Lung (tissue), 12 donors: ENCODE measurements around the gene HP1BP3. TPM values are rescaled to one million over a fixed set of nuclear protein-coding genes. Genes with fewer than 3 reads are reported as not detected.

Source experiments
- ATAC-seq: fragments of 200-7000 bp; cut with Tn5 transposase; one replicate; pipeline ENCODE4 v1.9.1; 2020; ENCODE audit warnings: moderate number of reproducible peaks; ENCODE audit not compliant: insufficient read depth, low FRiP score
- DNase-seq, 3 donors: peaks; one replicate each; pipeline ENCODE4 v3.0.0-alpha.2; 2013 to 2017
- H3K27ac ChIP-seq, 2 donors: one replicate each; pipeline ENCODE4 v1.5.1; 2013; ENCODE audit warnings: mild to moderate bottlenecking in 2 of 2, moderate library complexity in 2 of 2, control low read depth in 1 of 2, inconsistent platforms in 1 of 2, low read depth in 1 of 2, low read length in 1 of 2
- H3K27me3 ChIP-seq, 3 donors: one replicate each; pipeline ENCODE4 v1.5.1; 2013; ENCODE audit warnings: low read length in 2 of 3; ENCODE audit not compliant: control insufficient read depth in 3 of 3, insufficient read depth in 3 of 3
- H3K36me3 ChIP-seq, 4 donors: one replicate each; pipeline ENCODE4 v1.5.1; 2013; ENCODE audit warnings: low read length in 4 of 4, mild to moderate bottlenecking in 1 of 4, moderate library complexity in 1 of 4; ENCODE audit not compliant: control insufficient read depth in 4 of 4, insufficient read depth in 4 of 4
- H3K4me1 ChIP-seq, 5 donors: one replicate each; pipeline ENCODE4 v1.5.1; 2013; ENCODE audit warnings: low read length in 5 of 5, mild to moderate bottlenecking in 2 of 5, moderate library complexity in 1 of 5; ENCODE audit not compliant: control insufficient read depth in 5 of 5, insufficient read depth in 5 of 5
- H3K4me3 ChIP-seq: one replicate; pipeline ENCODE4 v1.5.1; 2013; ENCODE audit warnings: mild to moderate bottlenecking, control low read depth, moderate library complexity
- H3K9ac ChIP-seq, 2 donors: one replicate each; pipeline ENCODE4 v1.5.1; 2013; ENCODE audit warnings: low read length in 2 of 2, control low read depth in 1 of 2; ENCODE audit not compliant: insufficient read depth in 1 of 2
- H3K9me3 ChIP-seq, 4 donors: one replicate each; pipeline ENCODE4 v1.5.1; 2013; ENCODE audit warnings: low read length in 3 of 4, mild to moderate bottlenecking in 1 of 4, moderate library complexity in 1 of 4; ENCODE audit not compliant: control insufficient read depth in 4 of 4, insufficient read depth in 3 of 4
- CTCF ChIP-seq: IDR thresholded peaks from 2 replicates; pipeline ENCODE4 v1.5.1; 2012; ENCODE audit warnings: mild to moderate bottlenecking; ENCODE audit errors: control extremely low read depth, extremely low read depth
- WGBS, 2 donors: extraction: QIAGEN DNeasy Blood & Tissue Kit; methylation state at CpG; one replicate each; pipeline ENCODE4 v1.1.7; 2013; 5-methylcytosine and 5-hydroxymethylcytosine counted together
- polyA plus RNA-seq, 2 donors: library from polyadenylated mRNA; stranded (reverse); fragments of 200-250 nt; gene quantifications; one replicate each; pipeline ENCODE4 v1.2.1, GENCODE V29; 2013
- total RNA-seq, 2 donors: library from RNA; depleted of rRNA in 1 of 2; stranded (reverse); fragments of >200 nt in 1 of 2; gene quantifications; one replicate each; pipeline ENCODE4 v1.2.1, GENCODE V29; 2014 to 2021
- donor health status: control.
- donor health status: control.
- donor health status: Bipolar disorder and iron deficiency.
- donor health status: healthy.
- donor health status: DM: yes; HTN: yes; CAD: no.

Gene HP1BP3
- total and polyA plus RNA-seq, 4 donors, result 63.0 to 316 (median 118) TPM

GRCh38 chr1:20708057-20708456 is 79.0 kb downstream of the HP1BP3 start:
- Histone ChIP-seq H3K4me3 (no peak overlapping the region), H3K9me3 (no peaks in the 10 kb centered on the region), H3K4me1 (no peaks in the 10 kb centered on the region), H3K27me3 (no peaks in the 10 kb centered on the region), H3K27ac (no peak overlapping the region), H3K36me3 (no peaks in the 10 kb centered on the region), H3K9ac (no peak overlapping the region)
- TF ChIP-seq CTCF, result no peak
- DNase-seq (no peak), ATAC-seq (no peak)
- 73 to 84% methylated on average over 6 of the region's 6 CpGs for WGBS, 2 donors

GRCh38 chr1:20706841-20707240 is 80.3 kb downstream of the HP1BP3 start:
- ATAC-seq, result no peak
- no peaks in the 10 kb centered on the region for H3K27me3 ChIP-seq
- no peak overlapping the region for H3K27ac ChIP-seq
- no peaks in the 10 kb centered on the region for H3K9me3 ChIP-seq
- no peaks in the 10 kb centered on the region for H3K36me3 ChIP-seq
- TF ChIP-seq CTCF, result no peak
- no peaks in the 10 kb centered on the region for H3K4me1 ChIP-seq
- 40 to 44% methylated on average over 5 of the region's 5 CpGs for WGBS, 2 donors
- no peak for DNase-seq
- H3K9ac ChIP-seq, result no peak overlapping the region
- no peak overlapping the region for H3K4me3 ChIP-seq

GRCh38 chr1:20705203-20705755 is 81.8 kb downstream of the HP1BP3 start:
- Histone ChIP-seq H3K9ac (no peak overlapping the region), H3K4me1 (no peaks in the 10 kb centered on the region), H3K27me3 (no peaks in the 10 kb centered on the region), H3K27ac (no peak overlapping the region), H3K9me3 (no peaks in the 10 kb centered on the region), H3K4me3 (no peak overlapping the region), H3K36me3 (no peaks in the 10 kb centered on the region)
- no peak for TF ChIP-seq CTCF
- ATAC-seq, result no peak
- WGBS, 2 donors, result 90 to 95% methylated on average over 15 of the region's 15 CpGs
- DNase-seq, result no peak
